HG02623 (cell line): ENCODE results near the gene LPCAT1.
"Not testable (repeated sequence)": the region's sequence is repeated elsewhere in the genome, so short reads cannot be mapped to it uniquely, and the experiment has no call there.

Source experiments
- ATAC-seq: cut with Tn5 transposase; IDR thresholded peaks from one replicate; pipeline ENCODE4 v1.9.1; 2021; ENCODE audit warnings: moderate library complexity; ENCODE audit not compliant: unreplicated experiment

The LPCAT1 gene

GRCh38 chr5:1510151-1510561, 13.6 kb downstream of the LPCAT1 start:
- ATAC-seq: no peak

- ATAC-seq: no peak
Measured at GRCh38 chr5:1509346-1510085, 14.2 kb downstream of the LPCAT1 start.

- ATAC-seq: no peak
Measured at GRCh38 chr5:1508659-1509290, 15.0 kb downstream of the LPCAT1 start.

GRCh38 chr5:1507961-1508658, 15.7 kb downstream of the LPCAT1 start:
- ATAC-seq: no peak

GRCh38 chr5:1507457-1507856, 16.3 kb downstream of the LPCAT1 start:
- ATAC-seq: no peak

GRCh38 chr5:1507014-1507375, 16.8 kb downstream of the LPCAT1 start:
- ATAC-seq: no peak

- no peak for ATAC-seq
Measured at GRCh38 chr5:1506242-1507013, 17.3 kb downstream of the LPCAT1 start.

- no peak for ATAC-seq
Measured at GRCh38 chr5:1505506-1506241, 18.1 kb downstream of the LPCAT1 start.

- ATAC-seq: not testable (repeated sequence)
Measured at GRCh38 chr5:1505089-1505488, 18.7 kb downstream of the LPCAT1 start.

- ATAC-seq: no peak
Measured at GRCh38 chr5:1504617-1505016, 19.1 kb downstream of the LPCAT1 start.

GRCh38 chr5:1504069-1504595, 19.6 kb downstream of the LPCAT1 start:
- ATAC-seq: no peak

- ATAC-seq: no peak
Measured at GRCh38 chr5:1503241-1504068, 20.3 kb downstream of the LPCAT1 start.

- ATAC-seq: no peak
Measured at GRCh38 chr5:1502737-1503120, 21.0 kb downstream of the LPCAT1 start.

- no peak for ATAC-seq
Measured at GRCh38 chr5:1502046-1502736, 21.6 kb downstream of the LPCAT1 start.

- ATAC-seq: no peak
Measured at GRCh38 chr5:1501372-1502045, 22.3 kb downstream of the LPCAT1 start.

- no peak for ATAC-seq
Measured at GRCh38 chr5:1500411-1501091, 23.2 kb downstream of the LPCAT1 start.

- no peak for ATAC-seq
Measured at GRCh38 chr5:1499851-1500250, 23.9 kb downstream of the LPCAT1 start.
